Naive thymus-derived CD4-positive, alpha-beta T cell (primary cell): ENCODE results near the gene MED22. TPM values are rescaled to one million over a fixed set of nuclear protein-coding genes. Genes with fewer than 3 reads are reported as not detected.
A peak's percentile ranks its signal among the peaks of the same experiment; 100 is the strongest.

Source experiments
- ATAC-seq: fragments of 150-1000 bp; cut with Tn5 transposase; 2 replicates; pipeline ENCODE4 v1.10.0; 2021; ENCODE audit warnings: mild to moderate bottlenecking, moderate library complexity
- CTCF ChIA-PET: fragments of 350-600 bp; sonication (Branson Sonifier 250); formaldehyde crosslinking; loops from one replicate; lab custom pipeline; 2021; ENCODE audit warnings: antibody characterized with exemption; lab: Charles Lee
- POLR2A ChIA-PET: fragments of 350-600 bp; sonication (Branson Sonifier 250); formaldehyde crosslinking; loops from one replicate; lab custom pipeline; 2021; ENCODE audit warnings: antibody characterized with exemption, inconsistent platforms; lab: Charles Lee
- DNase-seq, 9 donors: peaks; one replicate each; pipeline versions ENCODE4 v3.0.0 to v3.0.0-alpha.2; 2020 to 2022; ENCODE audit warnings: mixed read lengths in 1 of 9
- H3K27ac ChIP-seq: one replicate; pipeline ENCODE4 v1.7.0; 2013; ENCODE audit warnings: mild to moderate bottlenecking, low read depth, low read length, moderate library complexity
- H3K27me3 ChIP-seq, 2 donors: one replicate each; pipeline ENCODE4 v1.7.0; 2013; ENCODE audit warnings: low read length in 2 of 2, mild to moderate bottlenecking in 2 of 2, moderate library complexity in 2 of 2; ENCODE audit not compliant: control insufficient read depth in 2 of 2, insufficient read depth in 2 of 2
- H3K36me3 ChIP-seq, 3 experiments: 1 replicate in 2 of 3; 2 replicates in 1 of 3; pipeline ENCODE4 v1.7.0; 2013; ENCODE audit warnings: low read length in 3 of 3, mild to moderate bottlenecking in 3 of 3, moderate library complexity in 1 of 3; ENCODE audit not compliant: insufficient read depth in 3 of 3, control insufficient read depth in 2 of 3
- H3K4me1 ChIP-seq, 2 donors: one replicate each; pipeline ENCODE4 v1.7.0; 2013; ENCODE audit warnings: low read length in 2 of 2, mild to moderate bottlenecking in 2 of 2, moderate library complexity in 1 of 2; ENCODE audit not compliant: control insufficient read depth in 2 of 2, insufficient read depth in 2 of 2
- H3K4me3 ChIP-seq: 2 replicates; pipeline ENCODE4 v1.7.0; 2013; ENCODE audit warnings: mild to moderate bottlenecking, low read length
- H3K9me3 ChIP-seq, 3 experiments: 1 replicate in 2 of 3; 2 replicates in 1 of 3; pipeline ENCODE4 v1.7.0; 2013; ENCODE audit warnings: low read length in 3 of 3; ENCODE audit not compliant: control insufficient read depth in 2 of 3
- H3K27ac Mint-ChIP-seq, 9 donors: one replicate each; pipeline ENCODE4 v1.8.0; 2020 to 2022; ENCODE audit warnings: mixed read lengths in 9 of 9, mild to moderate bottlenecking in 8 of 9, moderate library complexity in 5 of 9, inconsistent platforms in 2 of 9
- H3K27me3 Mint-ChIP-seq, 5 donors: one replicate each; pipeline ENCODE4 v1.8.0; 2021 to 2022; ENCODE audit warnings: mixed read lengths in 5 of 5, mild to moderate bottlenecking in 1 of 5
- H3K36me3 Mint-ChIP-seq, 5 donors: one replicate each; pipeline ENCODE4 v1.8.0; 2020 to 2022; ENCODE audit warnings: mixed read lengths in 5 of 5, mild to moderate bottlenecking in 3 of 5, inconsistent platforms in 1 of 5
- H3K4me1 Mint-ChIP-seq, 7 donors: one replicate each; pipeline ENCODE4 v1.8.0; 2020 to 2022; ENCODE audit warnings: mixed read lengths in 7 of 7, mild to moderate bottlenecking in 3 of 7, inconsistent platforms in 1 of 7
- H3K4me3 Mint-ChIP-seq, 10 donors: one replicate each; pipeline ENCODE4 v1.8.0; 2020 to 2022; ENCODE audit warnings: mild to moderate bottlenecking in 10 of 10, mixed read lengths in 10 of 10, moderate library complexity in 6 of 10, inconsistent platforms in 2 of 10
- H3K9me3 Mint-ChIP-seq, 11 donors: one replicate each; pipeline ENCODE4 v1.8.0; 2020 to 2022; ENCODE audit warnings: mixed read lengths in 11 of 11, mild to moderate bottlenecking in 4 of 11, inconsistent platforms in 1 of 11, moderate library complexity in 1 of 11
- intact Hi-C, 2 donors: fragments of 100-400 bp; cut with micrococcal nuclease; formaldehyde crosslinking; loops; one replicate each; pipeline ENCODE4 v1.15.1; 2023
- polyA plus RNA-seq, 2 donors: library from polyadenylated mRNA; unstranded; fragments of 300-500 nt; fragmentation: Illumina TruSeq; gene quantifications; one replicate each; pipeline ENCODE4 v1.2.3, GENCODE V29; 2021
- total RNA-seq, 6 experiments: library from RNA in 5 of 6; stranded (reverse) in 5 of 6; gene quantifications; 1 replicate in 5 of 6; 2 replicates in 1 of 6; pipeline ENCODE4 v1.2.3 and lab custom pipeline; 2021 to 2026

Gene MED22
- total and polyA plus RNA-seq, 7 experiments from 2014 or later, result 13.5 to 44.6 (median 30.3) TPM

GRCh38 chr9:133349965-133350616 lies 2.2 kb upstream of the MED22 start:
- Mint-ChIP-seq H3K9me3 (peaks cover 0 to 2% (median 0%) of the 10 kb centered on the region in 11 donors), H3K4me1 (peaks cover 24 to 57% (median 44%) of the 10 kb centered on the region in 7 donors), H3K27me3 (peaks cover 0 to 2% (median 0%) of the 10 kb centered on the region in 5 donors), H3K4me3 (peak overlapping the region in 6 of 10 donors; percentile 6 to 100 (median 30)), H3K36me3 (peaks cover 8 to 44% (median 39%) of the 10 kb centered on the region in 5 donors), H3K27ac (peak overlapping the region in 7 of 9 donors; percentile 17 to 99 (median 51))
- Histone ChIP-seq H3K4me1 (peaks cover 19 to 24% of the 10 kb centered on the region in 2 donors), H3K36me3 (peaks cover 20 to 76% (median 31%) of the 10 kb centered on the region in 3 experiments), H3K4me3 (no peak overlapping the region), H3K27me3 (no peaks in the 10 kb centered on the region), H3K9me3 (no peaks in the 10 kb centered on the region), H3K27ac (peak overlapping the region; percentile 98)
- ChIA-PET CTCF (no interaction called here), POLR2A (interaction anchor here (1.0 to 10.5 kb wide), 4 partner anchors 9 to 26 kb away, joined by 3 to 185 read pairs (median 4); partner anchors contain the start of genes STKLD1 and SURF4)
- DNase-seq (no peak), ATAC-seq (no peak)
- intact Hi-C loops, result loop anchor here (2.0 to 10.0 kb wide), 5 partner anchors 67 to 815 kb away; partner anchors contain the start of genes BRD3 (in 1 of the 2), CACFD1 (in 1 of the 2), GTF3C5 (in 1 of the 2) and REXO4 (in 1 of the 2)

DNA sequence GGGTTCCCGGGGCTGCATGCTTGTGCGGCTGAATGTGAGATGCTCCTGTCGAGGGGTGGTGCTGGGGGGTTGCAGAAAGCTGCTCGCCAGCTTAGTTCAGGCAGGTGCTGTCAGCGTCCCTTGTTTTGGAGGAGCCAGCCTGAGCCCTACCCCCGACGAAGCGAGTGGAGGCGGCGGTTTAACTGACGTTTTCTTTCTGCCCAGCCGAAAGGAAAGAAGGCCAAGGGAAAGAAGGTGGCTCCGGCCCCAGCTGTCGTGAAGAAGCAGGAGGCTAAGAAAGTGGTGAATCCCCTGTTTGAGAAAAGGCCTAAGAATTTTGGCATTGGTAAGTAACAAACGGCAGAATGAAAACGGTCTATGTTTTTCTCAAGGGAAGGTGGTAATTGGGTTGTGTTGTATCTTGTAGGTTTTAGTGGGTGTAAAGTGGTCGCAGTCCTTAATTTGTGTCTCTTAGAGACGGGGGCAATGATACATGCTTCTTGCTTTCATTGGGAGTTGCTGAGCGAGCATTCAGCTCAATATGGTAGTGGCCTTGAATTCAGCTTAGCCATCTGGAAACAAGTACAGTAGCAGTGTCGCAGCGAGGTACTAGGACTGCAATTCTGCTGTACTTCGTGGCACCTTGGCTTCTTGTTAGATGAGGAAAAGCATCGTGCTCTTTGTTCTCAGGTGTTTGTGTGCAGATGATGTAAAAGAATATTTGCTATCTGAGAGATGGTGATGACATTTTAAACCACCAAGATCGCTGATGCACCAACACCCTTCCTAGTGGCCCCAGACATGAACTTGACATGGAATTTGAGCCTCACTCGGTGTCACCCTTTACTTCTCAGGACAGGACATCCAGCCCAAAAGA lies 1.0 kb upstream of the MED22 start:
- H3K27me3 Mint-ChIP-seq, result peaks cover 0 to 2% (median 0%) of the 10 kb centered on the region in 5 donors
- POLR2A ChIA-PET, result interaction anchor here (0.7 to 2.1 kb wide), 7 partner anchors 9 to 79 kb away, joined by 3 to 24 read pairs (median 5); no protein-coding TSS in a partner anchor

GRCh38 chr9:133347515-133347984 lies 381 bp downstream of the MED22 start:
- Mint-ChIP-seq H3K36me3 (peaks cover 8 to 40% (median 38%) of the 10 kb centered on the region in 5 donors), H3K4me1 (peaks cover 23 to 43% (median 37%) of the 10 kb centered on the region in 7 donors), H3K27ac (peak overlapping the region; percentile 87 to 99 (median 96)), H3K4me3 (peak overlapping the region; percentile 94 to 100 (median 98)), H3K27me3 (peaks cover 0 to 2% (median 0%) of the 10 kb centered on the region in 5 donors), H3K9me3 (peaks cover 0 to 2% (median 0%) of the 10 kb centered on the region in 11 donors)
- peak overlapping the region; percentile 98 for H3K27ac ChIP-seq
- DNase-seq, result peak in 6 of 9 donors; percentile 24 to 65 (median 41)
- H3K9me3 ChIP-seq, result no peaks in the 10 kb centered on the region
- intact Hi-C loops, result loop anchor here (5.0 to 10.0 kb wide), 4 partner anchors 70 to 817 kb away; partner anchors contain the start of genes BRD3 (in 1 of the 2), CACFD1 (in 1 of the 2), REXO4 (in 1 of the 2) and RNU6ATAC (in 1 of the 2)
- peaks cover 19 to 20% of the 10 kb centered on the region in 2 donors for H3K4me1 ChIP-seq
- CTCF ChIA-PET, result interaction anchor here (0.6 to 1.0 kb wide), 2 partner anchors 9 to 317 kb away, joined by 3 to 4 read pairs; partner anchors contain the start of genes GTF3C5, SURF1 and SURF2
- POLR2A ChIA-PET, result interaction anchor here (0.7 to 3.7 kb wide), 13 partner anchors 8 to 132 kb away, joined by 3 to 27 read pairs (median 4); partner anchors contain the start of genes STKLD1, SURF1 and SURF2
- H3K4me3 ChIP-seq, result peak overlapping the region; percentile 93
- peak; percentile 63 for ATAC-seq
- H3K36me3 ChIP-seq, result peaks cover 17 to 80% (median 27%) of the 10 kb centered on the region in 3 experiments
- H3K27me3 ChIP-seq, result no peaks in the 10 kb centered on the region

More for the DNA sequence above, 1.0 kb upstream of the MED22 start:
- H3K9me3 ChIP-seq, result no peaks in the 10 kb centered on the region
- H3K27ac ChIP-seq, result peak overlapping the region; percentile 98
- peak overlapping the region; percentile 93 for H3K4me3 ChIP-seq
- H3K9me3 Mint-ChIP-seq, result peaks cover 0 to 2% (median 0%) of the 10 kb centered on the region in 11 donors
- H3K27me3 ChIP-seq, result no peaks in the 10 kb centered on the region
- ATAC-seq, result no peak
- peak overlapping the region; percentile 87 to 99 (median 97) for H3K27ac Mint-ChIP-seq
- peak in 1 of 9 donors; percentile 27 for DNase-seq
- peaks cover 24 to 49% (median 39%) of the 10 kb centered on the region in 7 donors for H3K4me1 Mint-ChIP-seq
- intact Hi-C loops, result loop anchor here (1.0 to 10.0 kb wide), 11 partner anchors 7 to 816 kb away; partner anchors contain the start of genes REXO4 (in 2 of the 2), STKLD1 (in 2 of the 2), SURF1 (in 2 of the 2) and SURF2 (in 2 of the 2)
- H3K36me3 Mint-ChIP-seq, result peaks cover 8 to 46% (median 39%) of the 10 kb centered on the region in 5 donors
- peak overlapping the region; percentile 94 to 100 (median 98) for H3K4me3 Mint-ChIP-seq
- peaks cover 20 to 80% (median 31%) of the 10 kb centered on the region in 3 experiments for H3K36me3 ChIP-seq
- H3K4me1 ChIP-seq, result peaks cover 19 to 21% of the 10 kb centered on the region in 2 donors
- CTCF ChIA-PET, result no interaction called here

DNA sequence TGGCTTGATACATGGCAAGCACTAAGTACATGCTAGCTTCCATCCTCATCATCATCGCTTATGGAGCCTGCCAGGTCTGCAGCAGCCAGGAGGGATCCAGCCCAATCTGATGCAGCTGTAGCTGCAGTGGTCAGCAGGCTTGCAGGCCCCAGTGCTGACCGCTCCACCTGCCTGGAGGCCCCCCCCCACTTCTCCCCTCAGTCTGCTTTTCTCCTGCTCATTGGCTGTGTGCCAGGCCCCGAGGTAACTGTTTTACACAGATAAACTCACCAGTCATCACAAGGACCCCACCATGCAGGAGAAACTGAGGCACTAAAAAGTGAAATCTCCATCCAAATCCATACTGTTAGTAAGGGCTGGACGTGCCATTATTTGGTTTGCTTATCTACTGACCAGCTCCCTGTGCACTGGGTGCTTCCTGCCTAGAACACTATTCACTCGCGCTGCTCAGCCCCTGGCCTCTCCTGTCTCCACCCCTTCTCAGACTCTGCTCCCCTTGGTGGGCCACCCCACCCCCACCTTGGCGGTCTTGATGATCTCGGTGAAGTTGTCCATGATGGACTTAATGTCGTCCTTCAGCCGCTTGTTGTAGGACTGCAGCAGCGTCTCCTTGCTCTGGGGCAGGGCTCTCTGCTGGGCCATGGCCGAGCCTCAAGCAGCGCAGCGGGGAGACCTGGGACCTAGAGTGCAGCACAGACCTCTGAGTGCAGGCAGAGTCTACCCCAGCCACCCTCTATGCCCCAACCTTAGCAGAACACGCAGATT lies 1.7 kb downstream of the MED22 start:
- peaks cover 19 to 20% of the 10 kb centered on the region in 2 donors for H3K4me1 ChIP-seq

GRCh38 chr9:133345596-133345995 lies 2.3 kb downstream of the MED22 start:
- Histone ChIP-seq H3K36me3 (peaks cover 13 to 80% (median 13%) of the 10 kb centered on the region in 3 experiments), H3K27ac (no peak overlapping the region), H3K4me3 (no peak overlapping the region), H3K9me3 (no peaks in the 10 kb centered on the region), H3K27me3 (no peaks in the 10 kb centered on the region), H3K4me1 (peaks cover 20 to 21% of the 10 kb centered on the region in 2 donors)
- no peak for ATAC-seq
- H3K36me3 Mint-ChIP-seq, result peaks cover 8 to 30% (median 26%) of the 10 kb centered on the region in 5 donors
- DNase-seq, result no peak
- peaks cover 0 to 2% (median 0%) of the 10 kb centered on the region in 5 donors for H3K27me3 Mint-ChIP-seq
- intact Hi-C loops, result loop anchor here (5.0 to 10.0 kb wide), 4 partner anchors 72 to 819 kb away; partner anchors contain the start of genes BRD3 (in 1 of the 2), CACFD1 (in 1 of the 2), REXO4 (in 1 of the 2) and RNU6ATAC (in 1 of the 2)
- ChIA-PET CTCF (interaction anchor here (1.1 kb wide), 1 partner anchor 27 kb away, joined by 3 read pairs; no protein-coding TSS in a partner anchor), POLR2A (interaction anchor here (0.6 to 3.7 kb wide), 3 partner anchors 11 to 995 kb away, joined by 3 to 27 read pairs (median 3); partner anchors contain the start of genes SURF1 and SURF2)
- peaks cover 0 to 2% (median 0%) of the 10 kb centered on the region in 11 donors for H3K9me3 Mint-ChIP-seq
- H3K27ac Mint-ChIP-seq, result peak overlapping the region in 1 of 9 donors; percentile 92
- peak overlapping the region in 6 of 10 donors; percentile 13 to 100 (median 92) for H3K4me3 Mint-ChIP-seq
- H3K4me1 Mint-ChIP-seq, result peaks cover 36 to 57% (median 43%) of the 10 kb centered on the region in 7 donors

More for the DNA sequence above, 1.7 kb downstream of the MED22 start:
- Mint-ChIP-seq H3K36me3 (peaks cover 8 to 30% (median 28%) of the 10 kb centered on the region in 5 donors), H3K27me3 (peaks cover 0 to 2% (median 0%) of the 10 kb centered on the region in 5 donors), H3K9me3 (peaks cover 0 to 2% (median 0%) of the 10 kb centered on the region in 11 donors), H3K4me1 (peaks cover 31 to 51% (median 40%) of the 10 kb centered on the region in 7 donors), H3K27ac (peak overlapping the region in 8 of 9 donors; percentile 21 to 96 (median 64)), H3K4me3 (peak overlapping the region; percentile 84 to 100 (median 94))
- Histone ChIP-seq H3K27ac (peak overlapping the region; percentile 98), H3K9me3 (no peaks in the 10 kb centered on the region), H3K27me3 (no peaks in the 10 kb centered on the region), H3K4me3 (peak overlapping the region; percentile 66), H3K36me3 (peaks cover 13 to 80% (median 19%) of the 10 kb centered on the region in 3 experiments)
- no peak for ATAC-seq
- ChIA-PET CTCF (interaction anchor here (1.1 kb wide), 1 partner anchor 26 kb away, joined by 3 read pairs; no protein-coding TSS in a partner anchor), POLR2A (interaction anchor here (0.6 to 3.7 kb wide), 4 partner anchors 10 to 995 kb away, joined by 3 to 27 read pairs (median 3); partner anchors contain the start of genes SURF1 and SURF2)
- intact Hi-C loops, result loop anchor here (5.0 to 10.0 kb wide), 4 partner anchors 71 to 819 kb away; partner anchors contain the start of genes BRD3 (in 1 of the 2), CACFD1 (in 1 of the 2), REXO4 (in 1 of the 2) and RNU6ATAC (in 1 of the 2)
- no peak for DNase-seq
